ENCODE results near the gene KPNA1.

KPNA1 gene

GRCh38 chr3:122374034-122374433, 140.7 kb downstream of the KPNA1 start:
- DNase-seq = no peak

Measured in NCI-H2081 treated with DMSO at 0.1 percent for 48 hours (cell line).